Left ventricle myocardium inferior (tissue), 1 donor: ENCODE results near the gene SLC2A4RG. TPM values are rescaled to one million over a fixed set of nuclear protein-coding genes. Genes with fewer than 3 reads are reported as not detected.

Source experiments
- DNase-seq: peaks from one replicate; pipeline ENCODE4 v3.0.0-alpha.2; 2020
- H3K27ac ChIP-seq: fragments of 200-600 bp; replicated peaks from 2 replicates; pipeline ENCODE4 v1.8.0; 2021
- H3K27me3 ChIP-seq: fragments of 200-600 bp; 2 replicates; pipeline ENCODE4 v1.8.0; 2021; ENCODE audit warnings: low read depth
- H3K36me3 ChIP-seq: fragments of 200-600 bp; 2 replicates; pipeline ENCODE4 v1.8.0; 2021
- H3K4me1 ChIP-seq: fragments of 200-600 bp; 2 replicates; pipeline ENCODE4 v1.8.0; 2021
- H3K4me3 ChIP-seq: fragments of 200-600 bp; 2 replicates; pipeline ENCODE4 v1.8.0; 2021; ENCODE audit warnings: mild to moderate bottlenecking, moderate library complexity
- H3K9me3 ChIP-seq: fragments of 200-600 bp; replicated peaks from 2 replicates; pipeline ENCODE4 v1.8.0; 2021
- intact Hi-C: fragments of 100-400 bp; cut with micrococcal nuclease; formaldehyde crosslinking; loops from one replicate; pipeline ENCODE4 v1.11.0; 2022
- total RNA-seq: library from RNA; stranded (reverse); fragmentation: NEBNext Ultra II Directional; extraction: Animal tissue kit (Norgen Biotek cat#: 25700); gene quantifications from one replicate; pipeline ENCODE4 v1.2.1, GENCODE V29; 2021
- TF ChIP-seq, protein P1 (sequence below): fragments of 200-600 bp; IDR thresholded peaks from 2 replicates; pipeline ENCODE4 v1.8.0; 2021; ENCODE audit warnings: antibody characterized with exemption, mild to moderate bottlenecking, borderline replicate concordance
- donor health status: DM: no; HTN: yes; CAD: no; lungs with severe emphysema.

Gene SLC2A4RG
- total RNA-seq, 1 donor from 2014 or later, result 79.2 TPM

DNA sequence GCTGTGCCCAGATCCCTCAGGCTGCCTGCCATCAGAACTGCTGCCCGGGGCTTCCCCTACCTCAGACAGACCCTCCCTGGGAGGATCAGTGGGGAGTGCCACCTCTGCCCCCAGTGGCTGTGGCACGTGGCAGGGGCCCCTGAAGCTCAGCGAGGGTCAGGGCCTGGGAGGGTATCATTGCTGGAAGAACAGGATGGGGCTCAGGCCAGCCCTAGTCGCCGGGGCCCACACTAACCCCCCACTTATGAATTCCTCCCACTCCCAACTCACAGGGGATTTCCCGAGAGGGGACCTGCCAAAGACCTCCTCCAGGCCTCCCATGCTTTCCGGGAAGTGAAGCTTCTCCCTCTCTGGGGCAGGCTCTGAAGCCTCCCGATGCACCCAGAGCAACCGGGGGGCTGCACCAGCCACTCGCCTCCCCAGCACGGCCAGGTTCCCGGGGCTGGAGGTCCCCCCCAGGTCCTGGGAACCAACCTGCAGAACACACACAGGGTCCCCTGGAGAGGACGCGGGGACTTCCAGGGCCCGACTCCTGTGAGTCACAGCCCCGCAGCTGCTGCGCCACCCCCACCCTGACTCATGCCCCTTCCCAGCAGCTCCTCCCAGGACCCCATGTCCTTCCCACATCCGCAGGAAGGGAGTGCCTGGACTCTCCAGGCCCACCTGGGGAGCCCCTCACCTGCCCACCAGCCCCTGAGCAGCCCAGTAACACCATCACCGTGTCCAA, 40.7 kb upstream of the SLC2A4RG start:
- Histone ChIP-seq H3K4me1 (peaks cover 70% of the 10 kb centered on the region), H3K27me3 (no peaks in the 10 kb centered on the region), H3K27ac (peak overlapping the region; percentile 53), H3K4me3 (peak overlapping the region; percentile 13), H3K36me3 (peaks cover 20% of the 10 kb centered on the region), H3K9me3 (no peaks in the 10 kb centered on the region)
- intact Hi-C loops, result no loop called here
- no peak for DNase-seq
- TF ChIP-seq, protein P1, sequence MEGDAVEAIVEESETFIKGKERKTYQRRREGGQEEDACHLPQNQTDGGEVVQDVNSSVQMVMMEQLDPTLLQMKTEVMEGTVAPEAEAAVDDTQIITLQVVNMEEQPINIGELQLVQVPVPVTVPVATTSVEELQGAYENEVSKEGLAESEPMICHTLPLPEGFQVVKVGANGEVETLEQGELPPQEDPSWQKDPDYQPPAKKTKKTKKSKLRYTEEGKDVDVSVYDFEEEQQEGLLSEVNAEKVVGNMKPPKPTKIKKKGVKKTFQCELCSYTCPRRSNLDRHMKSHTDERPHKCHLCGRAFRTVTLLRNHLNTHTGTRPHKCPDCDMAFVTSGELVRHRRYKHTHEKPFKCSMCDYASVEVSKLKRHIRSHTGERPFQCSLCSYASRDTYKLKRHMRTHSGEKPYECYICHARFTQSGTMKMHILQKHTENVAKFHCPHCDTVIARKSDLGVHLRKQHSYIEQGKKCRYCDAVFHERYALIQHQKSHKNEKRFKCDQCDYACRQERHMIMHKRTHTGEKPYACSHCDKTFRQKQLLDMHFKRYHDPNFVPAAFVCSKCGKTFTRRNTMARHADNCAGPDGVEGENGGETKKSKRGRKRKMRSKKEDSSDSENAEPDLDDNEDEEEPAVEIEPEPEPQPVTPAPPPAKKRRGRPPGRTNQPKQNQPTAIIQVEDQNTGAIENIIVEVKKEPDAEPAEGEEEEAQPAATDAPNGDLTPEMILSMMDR, result no peak

DNA sequence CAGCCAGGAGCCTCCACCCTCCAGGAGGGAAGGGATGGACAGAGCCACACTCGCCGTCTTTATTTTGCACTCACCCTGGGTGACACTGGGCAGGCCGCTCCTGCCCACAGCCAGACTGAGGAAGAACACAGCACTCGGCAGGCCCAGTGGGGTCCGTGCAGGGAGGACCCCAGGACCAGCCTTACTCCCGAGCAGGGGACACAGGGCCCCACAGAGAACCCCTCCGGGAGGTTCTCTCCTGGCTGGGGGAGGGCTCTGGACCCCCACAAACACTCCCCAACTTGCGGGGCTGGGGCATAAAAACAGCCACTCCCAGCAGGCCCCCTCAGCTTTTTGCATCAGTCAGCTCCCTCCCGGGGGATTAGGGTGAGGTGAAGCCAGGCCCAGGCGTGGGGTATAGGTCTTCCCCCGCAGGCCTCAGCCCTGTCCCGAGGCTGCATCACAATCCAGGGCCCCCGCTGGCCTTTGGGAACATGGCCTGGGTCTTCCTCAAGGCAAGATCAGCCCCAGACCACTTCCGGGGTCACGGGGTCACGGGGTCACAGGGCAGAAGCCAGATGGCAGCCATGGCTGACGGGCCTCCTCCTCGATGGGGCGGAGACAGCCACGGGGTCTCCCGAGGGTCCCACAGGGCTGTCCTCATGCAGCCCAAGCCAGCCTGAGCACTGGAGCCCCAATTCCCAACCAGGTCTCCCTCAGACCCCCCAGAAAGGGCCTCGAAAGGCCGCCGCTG, 39.9 kb upstream of the SLC2A4RG start:
- intact Hi-C loops, result no loop called here
- no peaks in the 10 kb centered on the region for H3K9me3 ChIP-seq
- peaks cover 22% of the 10 kb centered on the region for H3K36me3 ChIP-seq
- TF ChIP-seq, protein P1, result no peak
- peak overlapping the region; percentile 53 for H3K27ac ChIP-seq
- no peaks in the 10 kb centered on the region for H3K27me3 ChIP-seq
- H3K4me1 ChIP-seq, result peaks cover 66% of the 10 kb centered on the region
- peak overlapping the region; percentile 13 for H3K4me3 ChIP-seq
- DNase-seq, result no peak

DNA sequence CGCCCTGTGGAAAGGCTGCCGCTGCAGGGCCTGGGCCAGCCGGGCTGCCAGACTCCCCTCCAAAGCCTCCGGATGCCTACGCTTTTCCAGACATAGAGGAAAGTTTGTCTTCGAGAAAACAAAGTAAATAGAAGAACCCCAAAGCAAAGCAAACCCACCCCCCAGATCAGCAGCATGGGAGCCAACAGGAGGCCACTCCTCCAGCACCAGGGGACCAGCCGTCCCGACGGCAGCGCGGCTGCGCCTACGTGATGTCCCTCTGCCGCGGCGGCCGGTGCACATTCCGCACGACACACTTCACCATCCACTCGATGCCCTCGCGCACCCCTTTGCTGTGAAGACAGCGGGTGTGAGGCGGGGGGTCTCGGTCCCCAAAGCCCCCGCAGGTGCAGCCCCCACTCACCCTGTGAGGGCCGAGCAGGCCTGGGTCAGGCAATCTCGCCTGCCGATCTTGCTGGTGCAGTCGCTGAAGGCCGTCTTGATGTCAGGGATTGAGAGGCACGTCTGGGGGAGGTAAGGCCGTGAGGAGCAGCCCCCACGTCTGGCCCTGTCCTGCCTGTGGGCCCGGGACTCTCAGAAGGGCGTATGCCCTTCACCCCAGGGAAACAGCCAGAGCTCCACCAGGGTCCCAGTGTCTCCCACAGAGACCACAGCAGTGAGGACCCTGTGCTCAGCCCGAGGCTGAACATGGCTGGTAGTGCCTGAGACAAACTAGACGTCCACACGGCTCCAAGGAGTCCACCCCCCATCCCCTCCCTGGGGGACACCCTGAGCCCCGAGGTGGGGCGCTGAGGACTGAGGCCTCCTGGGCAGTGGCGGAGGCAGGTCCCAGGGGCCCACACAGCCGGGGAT, 39.2 kb upstream of the SLC2A4RG start:
- Histone ChIP-seq H3K27ac (no peak overlapping the region), H3K36me3 (peaks cover 26% of the 10 kb centered on the region), H3K4me1 (peaks cover 60% of the 10 kb centered on the region), H3K27me3 (no peaks in the 10 kb centered on the region), H3K4me3 (no peak overlapping the region), H3K9me3 (no peaks in the 10 kb centered on the region)
- DNase-seq, result no peak
- intact Hi-C loops, result no loop called here
- TF ChIP-seq, protein P1, result no peak

DNA sequence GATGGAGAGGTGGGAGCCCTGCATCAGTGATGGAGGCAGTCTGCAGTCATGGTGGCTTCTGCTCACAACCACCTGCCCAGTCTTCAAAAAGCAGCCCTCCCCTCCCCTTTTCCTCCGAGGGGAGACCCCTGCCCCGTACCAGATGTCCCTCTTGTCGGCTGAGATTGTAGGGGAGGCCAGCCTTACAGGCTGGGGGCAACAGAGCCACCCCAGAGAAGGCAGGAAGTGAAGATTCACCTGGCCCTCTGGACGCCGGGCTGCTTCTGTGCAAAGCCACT, 38.6 kb upstream of the SLC2A4RG start:
- intact Hi-C loops, result no loop called here

More for the DNA sequence above, 38.6 kb upstream of the SLC2A4RG start:
- TF ChIP-seq, protein P1, result no peak
- Histone ChIP-seq H3K4me1 (peaks cover 60% of the 10 kb centered on the region), H3K36me3 (peaks cover 31% of the 10 kb centered on the region), H3K27me3 (no peaks in the 10 kb centered on the region), H3K27ac (no peak overlapping the region), H3K4me3 (no peak overlapping the region), H3K9me3 (no peaks in the 10 kb centered on the region)
- DNase-seq, result no peak
